GM15510 (cell line): ENCODE data around the gene FOXP1.

Experiments used
- POLR2A ChIP-seq: IDR thresholded peaks from 3 replicates; pipeline ENCODE4 v1.6.1; 2011; ENCODE audit warnings: borderline replicate concordance; ENCODE audit not compliant: insufficient read length; ENCODE audit errors: extremely low read depth

The FOXP1 gene

GRCh38 chr3:71145954-71146353 is 437.6 kb downstream of the FOXP1 start:
- TF ChIP-seq POLR2A, result no peak

- no peak for TF ChIP-seq POLR2A
These were observed 438.8 kb downstream of the FOXP1 start for GRCh38 chr3:71144525-71145253.

GRCh38 chr3:71143493-71143892 is 440.0 kb downstream of the FOXP1 start:
- TF ChIP-seq POLR2A, result no peak

GRCh38 chr3:71142441-71143161 is 440.9 kb downstream of the FOXP1 start:
- no peak for TF ChIP-seq POLR2A

GRCh38 chr3:71140477-71140876 is 443.1 kb downstream of the FOXP1 start:
- TF ChIP-seq POLR2A, result no peak

- no peak for TF ChIP-seq POLR2A
These were observed 444.0 kb downstream of the FOXP1 start for GRCh38 chr3:71139496-71139895.

GRCh38 chr3:71138410-71138809 is 445.1 kb downstream of the FOXP1 start:
- TF ChIP-seq POLR2A, result no peak

GRCh38 chr3:71136276-71136675 is 447.3 kb downstream of the FOXP1 start:
- TF ChIP-seq POLR2A, result no peak

- TF ChIP-seq POLR2A, result no peak
These were observed 448.0 kb downstream of the FOXP1 start for GRCh38 chr3:71135373-71136088.

GRCh38 chr3:71134521-71134920 is 449.0 kb downstream of the FOXP1 start:
- no peak for TF ChIP-seq POLR2A

- TF ChIP-seq POLR2A, result no peak
These were observed 449.7 kb downstream of the FOXP1 start for GRCh38 chr3:71133865-71134264.

- no peak for TF ChIP-seq POLR2A
These were observed 450.4 kb downstream of the FOXP1 start for GRCh38 chr3:71132995-71133730.

GRCh38 chr3:71131375-71132314 is 451.9 kb downstream of the FOXP1 start:
- TF ChIP-seq POLR2A, result no peak

- TF ChIP-seq POLR2A, result no peak
These were observed 452.8 kb downstream of the FOXP1 start for GRCh38 chr3:71130471-71131374.
